Spleen (tissue), 11 donors: ENCODE results near the gene TCEAL8. TPM values are rescaled to one million over a fixed set of nuclear protein-coding genes. Genes with fewer than 3 reads are reported as not detected.
"Not testable (repeated sequence)": the region's sequence is repeated elsewhere in the genome, so short reads cannot be mapped to it uniquely, and the experiment has no call there.

Source experiments
- DNase-seq: peaks from one replicate; pipeline ENCODE4 v3.0.0-alpha.2; 2020
- H3K27ac ChIP-seq, 8 donors: fragments of 200-600 bp; sonication (generic) in 7 of 8; 1 replicate in 4 of 8; 2 replicates in 4 of 8; pipeline versions ENCODE4 v1.5.0 to v1.8.0; 2016 to 2021; ENCODE audit warnings: inconsistent platforms in 4 of 8, mild to moderate bottlenecking in 4 of 8, moderate library complexity in 1 of 8
- H3K27me3 ChIP-seq, 7 donors: fragments of 200-600 bp; sonication (generic) in 6 of 7; replicated peaks in 1 of 7; 1 replicate in 4 of 7; 2 replicates in 3 of 7; pipeline versions ENCODE4 v1.5.0 to v1.8.0; 2016 to 2021; ENCODE audit warnings: inconsistent platforms in 3 of 7, mild to moderate bottlenecking in 1 of 7
- H3K36me3 ChIP-seq, 6 donors: fragments of 200-600 bp; sonication (generic) in 5 of 6; 1 replicate in 4 of 6; 2 replicates in 2 of 6; pipeline versions ENCODE4 v1.5.0 to v1.8.0; 2016 to 2021; ENCODE audit warnings: inconsistent platforms in 2 of 6
- H3K4me1 ChIP-seq, 6 donors: fragments of 200-600 bp; sonication (generic) in 5 of 6; 1 replicate in 3 of 6; 2 replicates in 3 of 6; pipeline versions ENCODE4 v1.5.0 to v1.8.0; 2016 to 2021; ENCODE audit warnings: inconsistent platforms in 3 of 6
- H3K4me3 ChIP-seq, 8 donors: fragments of 200-600 bp; sonication (generic) in 7 of 8; 1 replicate in 4 of 8; 2 replicates in 4 of 8; pipeline versions ENCODE4 v1.5.0 to v1.8.0; 2016 to 2021; ENCODE audit warnings: inconsistent platforms in 4 of 8, mild to moderate bottlenecking in 4 of 8, moderate library complexity in 2 of 8
- H3K9me3 ChIP-seq, 8 donors: fragments of 200-600 bp; sonication (generic) in 7 of 8; 1 replicate in 4 of 8; 2 replicates in 4 of 8; pipeline versions ENCODE4 v1.5.0 to v1.8.0; 2016 to 2021; ENCODE audit warnings: inconsistent platforms in 4 of 8
- CTCF ChIP-seq, 11 experiments: fragments of 200-600 bp in 7 of 11; fragments of 450-650 bp in 4 of 11; sonication (generic) in 4 of 11; IDR thresholded peaks in 8 of 11; conservative IDR thresholded peaks in 3 of 11; 1 replicate in 7 of 11; 2 replicates in 4 of 11; pipeline versions ENCODE4 v1.4.0 to v1.8.0; 2016 to 2021; ENCODE audit warnings: antibody characterized with exemption in 11 of 11, inconsistent platforms in 4 of 11, mild to moderate bottlenecking in 1 of 11
- POLR2A ChIP-seq, 3 donors: fragments of 450-650 bp; IDR thresholded peaks; one replicate each; pipeline ENCODE4 v1.5.1; 2017; ENCODE audit warnings: antibody characterized with exemption in 3 of 3, mild to moderate bottlenecking in 1 of 3
- POLR2AphosphoS5 ChIP-seq, 3 donors: sonication (generic); formaldehyde crosslinking; IDR thresholded peaks; one replicate each; pipeline ENCODE4 v1.5.1; 2017; ENCODE audit warnings: antibody characterized with exemption in 3 of 3
- WGBS, 5 donors: extraction: QIAGEN DNeasy Blood & Tissue Kit in 3 of 5; methylation state at CpG; one replicate each; pipeline versions ENCODE4 v1.1.5 to v1.1.7; 2013 to 2018; 5-methylcytosine and 5-hydroxymethylcytosine counted together
- intact Hi-C: fragments of 100-400 bp; cut with DNase I; formaldehyde crosslinking; loops from one replicate; pipeline ENCODE4 v1.15.0; 2023; ENCODE audit warnings: low total_unique reads
- polyA plus RNA-seq, 3 donors: library from polyadenylated mRNA; stranded (reverse); fragments of 200-250 nt; gene quantifications; one replicate each; pipeline ENCODE4 v1.2.1, GENCODE V29; 2013
- total RNA-seq, 7 donors: library from RNA; depleted of rRNA in 3 of 7; stranded (reverse); fragments of >200 nt in 3 of 7; fragmentation: NEBNext Ultra II Directional in 4 of 7; extraction: Animal tissue kit (Norgen Biotek cat#: 25700) in 4 of 7; gene quantifications; one replicate each; pipeline versions ENCODE4 v1.1.0 to v1.2.1, GENCODE V29; 2016 to 2021
- donor health status: healthy with polysubstance abuse.
- donor health status: DM: no; HTN: no; CAD: no; lungs with moderate emphysema.
- donor health status: DM: no; HTN: no; CAD: no.
- donor health status: Bipolar disorder and iron deficiency.
- donor health status: healthy.
- donor health status: DM: no; HTN: no; CAD: no.
- donor health status: DM: yes; HTN: yes; CAD: no.

Gene TCEAL8
- total and polyA plus RNA-seq, 10 donors: 26.9 to 64.8 (median 48.3) TPM

- no peaks in the 10 kb centered on the region for H3K9me3 ChIP-seq
- no peak overlapping the region for H3K4me3 ChIP-seq
- no peak overlapping the region for H3K27ac ChIP-seq
- no peaks in the 10 kb centered on the region for H3K4me1 ChIP-seq
- no peak for TF ChIP-seq POLR2AphosphoS5 (IDR thresholded peaks at IDR 0.05)
- no peak for TF ChIP-seq CTCF (IDR thresholded peaks at IDR 0.05 in 8 of 11, conservative IDR thresholded peaks at IDR 0.05 in 3 of 11)
- no peaks in the 10 kb centered on the region for H3K27me3 ChIP-seq
- no peaks in the 10 kb centered on the region for H3K36me3 ChIP-seq
- intact Hi-C loops: no loop called here
- no peak for DNase-seq
- 58 to 100% (median 94%) methylated on average over 1 of the region's 1 CpG for WGBS, 5 donors
These were observed 20.1 kb downstream of the TCEAL8 start for GRCh38 chrX:103234869-103235268.

- 73 to 94% (median 81%) methylated on average over 2 of the region's 2 CpGs for WGBS, 5 donors
- H3K27ac ChIP-seq: no peak overlapping the region
- no peaks in the 10 kb centered on the region for H3K27me3 ChIP-seq
- H3K9me3 ChIP-seq: no peaks in the 10 kb centered on the region
- no peak overlapping the region for H3K4me3 ChIP-seq
- intact Hi-C loops: no loop called here
- no peak for TF ChIP-seq POLR2A (IDR thresholded peaks at IDR 0.05)
- no peak for TF ChIP-seq POLR2AphosphoS5 (IDR thresholded peaks at IDR 0.05)
- TF ChIP-seq CTCF (IDR thresholded peaks at IDR 0.05 in 8 of 11, conservative IDR thresholded peaks at IDR 0.05 in 3 of 11): no peak
- H3K36me3 ChIP-seq: no peaks in the 10 kb centered on the region
- no peaks in the 10 kb centered on the region for H3K4me1 ChIP-seq
- no peak for DNase-seq
These were observed 21.7 kb downstream of the TCEAL8 start for GRCh38 chrX:103233263-103233662.

- H3K4me3 ChIP-seq, DNase-seq, intact Hi-C loops, H3K4me1 ChIP-seq, H3K36me3 ChIP-seq, H3K9me3 ChIP-seq, H3K27ac ChIP-seq, H3K27me3 ChIP-seq: not testable (repeated sequence)
- 80 to 100% (median 94%) methylated on average over 4 of the region's 4 CpGs for WGBS, 5 donors
These were observed 29.0 kb downstream of the TCEAL8 start for GRCh38 chrX:103225918-103226317.

- H3K4me1 ChIP-seq: peaks cover 0 to 7% (median 0%) of the 10 kb centered on the region in 6 donors
- 62 to 86% (median 71%) methylated on average over 21 to 39 of the region's 39 CpGs for WGBS, 5 donors
- H3K4me3 ChIP-seq: peak overlapping the region in 1 of 8 donors; percentile 34
- peaks cover 0 to 24% (median 0%) of the 10 kb centered on the region in 7 donors for H3K27me3 ChIP-seq
- no peaks in the 10 kb centered on the region for H3K36me3 ChIP-seq
- H3K27ac ChIP-seq: no peak overlapping the region
- peak; percentile 72 for DNase-seq
- TF ChIP-seq POLR2A (IDR thresholded peaks at IDR 0.05): no peak
- TF ChIP-seq CTCF (IDR thresholded peaks at IDR 0.05 in 8 of 11, conservative IDR thresholded peaks at IDR 0.05 in 3 of 11): no peak
- no peak for TF ChIP-seq POLR2AphosphoS5 (IDR thresholded peaks at IDR 0.05)
- intact Hi-C loops: no loop called here
- no peaks in the 10 kb centered on the region for H3K9me3 ChIP-seq
These were observed 34.2 kb downstream of the TCEAL8 start for GRCh38 chrX:103220511-103221323.
